HG02642 (cell line): ENCODE data around the gene OVCH1.
A peak's percentile ranks its signal among the peaks of the same experiment; 100 is the strongest.
"Not testable (repeated sequence)": the region's sequence is repeated elsewhere in the genome, so short reads cannot be mapped to it uniquely, and the experiment has no call there.

Experiments used
- ATAC-seq: cut with Tn5 transposase; IDR thresholded peaks from one replicate; pipeline ENCODE4 v1.9.1; 2021; ENCODE audit warnings: mild to moderate bottlenecking; ENCODE audit not compliant: unreplicated experiment, poor library complexity

Gene OVCH1

DNA sequence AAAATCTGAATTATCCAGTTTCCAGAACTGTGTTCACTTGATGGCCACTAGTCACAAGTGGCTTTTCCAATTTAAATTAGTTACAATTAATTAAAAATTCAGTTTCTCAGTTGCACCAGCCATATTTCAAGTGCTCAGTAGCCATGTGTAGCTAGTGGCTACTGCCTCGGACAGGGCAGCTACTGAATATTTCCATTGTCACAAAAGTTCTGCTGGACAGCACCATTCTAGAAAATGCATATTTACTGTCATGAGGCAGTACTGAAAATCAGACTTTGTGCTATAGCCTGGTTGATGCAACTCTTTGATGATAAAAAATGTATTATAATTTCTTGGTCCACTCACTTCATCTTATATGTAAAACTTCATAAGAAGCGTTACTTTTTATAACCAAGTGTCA, 11.5 kb upstream of the OVCH1 start:
- no peak for ATAC-seq

DNA sequence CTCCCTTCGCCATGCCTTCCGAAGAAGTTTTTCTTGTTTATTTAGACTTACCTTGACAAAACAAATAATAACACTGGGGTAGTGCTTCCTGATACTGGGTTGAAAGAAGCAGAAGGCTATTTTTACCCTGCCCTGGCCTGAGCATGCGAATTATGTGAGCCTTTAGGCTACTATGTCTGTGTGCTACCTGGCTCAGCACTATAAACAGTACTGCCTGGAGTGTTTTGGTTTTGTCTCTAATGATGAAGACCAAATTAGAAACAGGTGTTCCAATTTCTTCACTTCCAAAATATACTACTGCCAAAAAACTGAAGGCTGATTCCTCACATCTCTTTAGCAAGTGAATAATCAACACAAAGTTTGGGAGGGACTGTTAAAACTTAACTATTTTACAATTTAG, 7.6 kb upstream of the OVCH1 start:
- no peak for ATAC-seq

DNA sequence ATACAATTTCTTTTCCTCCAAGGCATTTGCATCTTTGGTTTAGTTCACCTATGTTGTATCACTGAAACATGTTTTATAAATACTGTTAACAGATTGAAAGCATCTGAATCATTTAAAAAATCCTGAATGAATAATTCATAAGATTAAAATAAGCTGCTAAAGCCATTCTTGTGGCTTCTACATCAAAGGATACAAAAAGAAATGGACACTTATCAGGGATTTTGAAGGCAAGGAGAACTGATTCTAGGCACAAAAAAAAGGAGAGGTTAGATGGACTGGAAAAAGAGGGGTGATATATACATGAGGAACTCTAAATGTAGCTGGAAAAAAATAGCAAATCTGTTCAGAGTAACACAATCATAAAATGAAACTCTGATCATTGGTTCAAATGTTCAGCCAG, 5.8 kb upstream of the OVCH1 start:
- no peak for ATAC-seq

DNA sequence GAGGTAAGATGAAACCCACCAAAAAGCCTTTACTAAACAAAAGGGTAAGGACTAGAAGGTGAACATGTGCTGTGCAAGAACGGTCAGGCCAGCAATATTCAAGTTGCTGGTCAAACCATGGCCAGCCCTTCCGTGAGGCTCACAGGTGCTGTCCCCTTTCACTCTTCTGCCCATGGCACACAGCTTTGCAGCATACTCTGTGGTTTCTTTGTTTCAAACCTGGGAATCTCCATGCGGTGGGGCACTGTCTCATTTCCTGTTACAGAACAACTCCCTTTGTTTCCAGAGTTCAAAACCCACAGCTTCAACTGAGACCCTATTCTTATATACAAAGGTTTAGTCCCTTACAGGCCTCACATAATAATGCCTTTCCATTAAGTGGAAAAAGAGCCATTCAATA, 1.7 kb upstream of the OVCH1 start:
- ATAC-seq = no peak

DNA sequence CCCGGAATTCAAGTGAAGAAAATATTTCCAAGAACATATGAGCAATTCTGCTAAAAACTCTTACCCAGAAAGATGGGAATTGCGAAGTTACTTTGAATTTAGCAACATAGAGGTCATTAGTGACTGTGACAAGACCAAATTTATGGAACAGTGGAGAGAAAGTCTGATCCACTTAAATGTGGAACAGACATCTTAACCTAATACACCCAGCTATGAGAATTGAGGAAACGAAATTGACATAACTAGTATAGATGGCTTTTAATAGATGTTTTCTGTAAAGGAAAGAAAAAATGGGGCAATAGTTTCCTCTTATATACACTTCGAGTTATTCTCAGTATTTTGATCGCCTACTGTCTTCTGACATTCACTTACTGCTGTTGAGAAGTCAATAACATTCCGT, 4.6 kb downstream of the OVCH1 start:
- no peak for ATAC-seq

DNA sequence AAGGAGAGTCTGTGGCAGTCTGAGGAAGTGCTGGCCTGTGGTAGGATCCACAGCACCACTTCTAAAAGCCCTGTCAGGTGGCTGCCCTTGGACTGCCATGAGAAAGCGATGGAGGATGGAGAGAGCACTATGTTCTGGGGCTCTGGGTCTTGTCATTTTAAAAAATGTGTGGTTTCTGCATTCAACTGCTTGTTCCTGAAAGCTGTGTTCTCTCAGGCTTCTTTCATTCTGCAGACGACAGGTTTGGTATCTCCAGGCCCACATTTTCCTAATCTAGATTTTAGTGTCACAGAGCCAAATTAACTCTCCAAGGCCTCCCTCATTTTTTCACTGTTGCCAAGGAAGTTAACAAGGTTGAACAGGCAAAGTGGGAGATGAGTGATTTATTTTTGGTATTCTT, 10.5 kb downstream of the OVCH1 start:
- no peak for ATAC-seq

DNA sequence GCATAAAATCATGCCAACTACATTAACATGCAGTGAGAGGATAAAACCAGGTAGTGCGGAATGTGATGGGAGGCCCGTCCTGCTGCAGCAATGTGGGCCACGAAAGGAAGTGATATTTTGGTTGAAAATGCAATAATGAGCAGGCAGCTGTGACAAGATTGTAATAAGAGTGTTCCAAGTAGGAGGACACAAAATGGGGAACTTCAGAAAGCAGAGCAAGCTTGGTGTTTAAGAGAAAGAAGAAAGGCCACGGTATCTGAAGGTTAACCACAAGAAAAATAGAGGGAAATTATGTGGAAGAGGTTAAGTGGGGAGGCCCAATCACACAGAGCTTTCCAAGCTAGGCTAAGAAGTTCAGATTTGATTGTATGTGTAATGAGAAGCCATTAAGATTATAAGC, 34.3 kb downstream of the OVCH1 start:
- no peak for ATAC-seq

DNA sequence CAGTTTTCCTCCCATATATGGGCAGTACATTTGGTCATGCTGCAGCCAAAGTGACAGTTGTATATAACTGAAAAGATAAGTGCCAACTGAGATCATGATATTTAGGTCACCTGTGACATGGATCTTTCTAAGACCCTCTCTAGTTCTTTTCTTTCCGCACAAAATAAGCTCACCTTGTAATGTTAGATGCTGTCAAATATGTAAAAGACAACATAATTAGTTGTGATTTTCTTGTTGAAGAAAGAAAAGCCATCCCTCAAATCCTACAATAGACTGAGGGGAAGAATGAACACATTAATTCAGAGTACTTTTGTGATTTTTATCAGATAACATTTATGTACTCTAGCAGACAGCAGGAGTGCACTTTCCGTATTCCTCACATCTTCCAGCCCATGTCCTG, 37.4 kb downstream of the OVCH1 start:
- ATAC-seq = no peak

DNA sequence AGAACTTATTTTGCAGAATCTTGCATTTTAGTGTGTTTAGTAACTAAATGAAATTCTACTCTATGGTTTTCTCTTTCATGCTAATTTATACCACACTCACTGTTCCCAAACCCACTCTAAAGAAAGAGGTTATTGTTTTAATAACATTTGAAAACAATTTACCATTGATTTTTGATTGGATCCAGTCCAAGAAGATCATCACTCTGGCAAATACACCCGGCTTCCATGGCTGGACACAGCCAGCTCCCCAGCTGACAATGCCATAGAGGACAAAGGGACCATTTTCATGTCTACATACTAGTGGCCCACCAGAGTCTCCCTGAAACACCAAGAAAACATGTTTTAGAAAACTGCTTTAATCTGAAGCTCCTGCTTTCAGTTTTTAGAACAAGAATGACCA, 42.4 kb downstream of the OVCH1 start:
- no peak for ATAC-seq

DNA sequence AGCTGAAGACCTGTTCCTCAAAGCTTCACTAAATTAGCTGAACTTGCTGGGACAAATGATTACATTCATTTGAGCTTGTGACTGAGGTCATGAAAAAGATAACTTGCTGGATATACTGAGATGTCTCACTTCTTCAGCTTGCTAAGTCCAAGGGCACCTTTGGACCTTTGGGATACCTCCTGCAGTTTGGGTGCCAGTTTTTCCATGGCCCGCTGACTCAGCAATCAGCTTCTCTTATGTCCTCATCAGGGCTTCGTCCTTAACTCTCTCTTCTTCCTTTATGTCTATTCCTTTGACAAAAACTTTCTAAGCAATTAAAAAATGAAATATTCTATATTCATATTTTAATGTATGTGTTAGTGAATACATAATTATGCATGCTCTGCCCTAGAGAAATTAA, 45.6 kb downstream of the OVCH1 start:
- no peak for ATAC-seq

DNA sequence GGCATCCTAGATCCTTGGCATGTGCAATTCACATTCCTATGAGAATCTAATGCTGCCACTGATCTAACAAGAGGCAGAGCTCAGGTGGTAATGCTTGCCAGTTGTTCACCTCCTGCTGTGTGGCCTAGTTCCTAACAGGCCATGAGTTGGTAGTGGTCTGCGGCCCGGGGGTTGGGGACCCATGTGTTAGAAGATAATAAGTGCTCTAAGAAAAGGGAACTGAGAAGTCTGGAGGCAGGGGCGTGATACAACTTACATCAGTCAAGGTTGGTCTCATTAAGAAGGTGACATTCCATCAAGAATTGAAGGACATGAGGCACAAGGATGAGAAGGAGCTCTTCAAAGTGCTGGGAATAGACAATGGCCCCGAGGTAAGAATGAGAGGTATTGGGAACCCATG, 49.3 kb downstream of the OVCH1 start:
- ATAC-seq = no peak

DNA sequence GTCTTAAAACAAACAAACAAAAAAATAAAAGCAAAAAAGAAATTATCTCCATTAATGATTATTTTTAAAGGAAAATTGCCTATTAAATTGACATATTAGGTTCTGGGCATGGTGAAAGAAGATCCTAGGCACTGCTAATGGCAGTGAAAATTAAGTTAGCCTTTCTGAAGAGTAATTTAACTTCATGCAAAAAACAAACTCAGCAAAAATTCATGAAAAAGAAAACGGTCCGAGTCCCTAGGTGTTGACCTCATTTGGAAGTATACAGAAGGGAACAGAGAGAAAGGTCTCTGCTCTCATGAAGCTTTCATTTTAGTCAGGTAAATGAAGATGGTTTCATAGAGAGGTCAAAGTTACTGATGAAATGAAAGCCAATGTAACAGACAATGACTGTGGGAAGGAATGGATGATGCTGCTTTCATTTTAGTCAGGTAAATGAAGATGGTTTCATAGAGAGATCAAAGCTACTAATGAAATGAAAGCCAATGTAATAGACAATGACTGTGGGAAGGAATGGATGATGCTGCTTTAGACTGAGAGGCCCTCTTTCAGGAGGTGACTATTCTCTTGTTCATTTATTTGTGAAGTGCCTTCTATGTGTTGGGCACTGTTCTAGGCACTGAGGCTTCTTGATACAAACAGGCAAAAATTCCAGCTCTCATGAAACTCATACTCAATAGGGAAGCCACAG, 50.1 kb downstream of the OVCH1 start:
- no peak for ATAC-seq

DNA sequence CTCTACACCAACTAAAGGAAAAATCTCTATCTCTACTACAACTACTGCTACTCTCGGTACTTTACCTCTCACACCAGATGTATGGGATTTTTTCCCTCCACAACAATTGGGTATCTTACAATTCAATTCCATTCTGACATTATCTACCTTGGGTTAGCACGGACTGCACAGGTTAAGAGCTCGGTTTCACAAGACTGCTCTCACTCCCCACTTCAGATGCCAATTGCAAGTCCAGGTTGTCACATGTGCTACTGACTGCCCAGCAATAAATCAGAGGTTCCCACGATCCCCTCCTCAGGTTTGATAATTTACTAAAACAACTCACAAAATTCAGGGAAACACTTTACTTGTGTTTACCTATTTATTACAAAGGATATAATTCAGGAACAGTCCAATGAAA, 58.0 kb downstream of the OVCH1 start:
- no peak for ATAC-seq

DNA sequence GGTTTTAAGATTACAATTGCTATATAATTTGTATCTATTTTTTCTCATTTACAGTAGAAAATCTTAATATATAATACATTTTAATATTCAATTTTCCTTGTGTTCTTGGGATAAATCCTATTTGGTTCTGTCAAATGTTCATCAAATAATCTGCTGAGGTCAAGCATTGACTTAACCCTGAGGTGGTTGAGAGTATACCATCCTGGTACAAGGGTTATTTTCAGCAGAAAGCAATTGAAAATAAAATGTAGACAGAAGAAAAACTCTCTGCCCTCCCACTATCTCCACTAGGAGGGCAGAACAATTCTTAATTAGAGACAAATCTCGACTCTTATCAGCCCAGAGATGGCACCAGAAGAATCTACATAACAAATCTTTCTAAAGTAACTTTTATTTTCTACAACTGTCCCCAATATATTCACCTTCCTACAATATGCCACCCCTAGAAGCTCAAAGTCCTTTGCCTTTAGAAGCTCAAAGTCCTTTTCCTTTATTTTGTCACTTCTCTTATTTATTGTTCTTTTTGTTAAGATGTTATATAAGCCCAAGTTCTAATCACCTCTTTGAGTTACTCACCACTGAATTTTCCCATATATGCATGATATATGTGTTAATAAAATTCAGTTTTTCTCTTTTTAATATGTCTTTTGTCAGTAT, 58.6 kb downstream of the OVCH1 start:
- ATAC-seq = no peak

DNA sequence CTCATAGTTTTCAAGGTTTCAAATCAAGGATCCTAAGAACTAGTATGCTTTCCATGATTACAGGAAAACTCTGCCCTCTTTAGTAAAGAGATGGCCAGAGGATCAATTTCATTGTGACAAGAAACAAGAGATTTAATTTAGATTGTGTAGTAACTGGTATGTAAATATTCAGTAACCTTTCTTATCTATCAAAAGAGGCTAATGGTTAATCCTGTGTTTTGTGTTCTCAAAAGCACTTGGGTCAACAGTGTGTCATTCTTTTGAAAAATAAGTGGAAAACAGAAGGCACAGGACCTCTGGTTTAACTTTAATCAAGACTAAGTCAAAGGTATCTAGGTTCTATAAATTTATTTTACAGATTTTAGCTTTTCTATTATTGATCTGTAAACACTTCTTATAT, 59.9 kb downstream of the OVCH1 start:
- ATAC-seq = no peak

DNA sequence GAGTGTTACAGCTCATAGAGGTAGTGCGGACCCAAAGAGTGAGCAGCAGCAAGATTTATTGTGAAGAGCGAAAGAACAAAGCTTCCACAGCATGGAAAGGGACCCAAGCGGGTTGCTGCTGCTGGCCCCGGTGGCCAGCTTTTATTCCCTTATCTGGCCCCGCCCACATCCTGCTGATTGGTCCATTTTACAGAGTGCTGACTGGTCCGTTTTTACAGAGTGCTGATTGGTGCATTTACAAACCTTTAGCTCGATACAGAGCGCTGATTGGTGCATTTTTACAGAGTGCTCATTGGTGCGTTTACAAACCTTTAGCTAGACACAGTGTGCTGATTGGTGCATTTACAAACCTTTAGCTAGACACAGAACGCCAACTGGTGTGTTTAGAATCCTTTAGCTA, 60.7 kb downstream of the OVCH1 start:
- ATAC-seq = not testable (repeated sequence)

DNA sequence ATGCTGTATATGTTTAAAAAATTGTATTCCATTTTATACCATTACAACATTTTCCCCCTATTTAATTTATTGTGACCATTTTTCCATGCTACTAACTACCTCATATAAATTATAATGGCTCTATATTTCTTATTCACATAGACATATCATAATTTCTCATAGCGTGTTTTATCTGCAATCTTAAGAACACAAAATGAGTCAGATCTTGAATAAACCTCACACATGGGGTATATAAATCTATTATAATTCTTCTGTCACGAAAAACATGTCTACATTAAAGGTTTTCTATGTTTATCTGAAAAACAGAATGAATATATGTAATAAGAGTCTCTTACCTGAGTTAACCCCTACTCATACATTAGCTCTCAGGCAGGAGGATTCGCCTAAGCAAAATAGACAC, 66.0 kb downstream of the OVCH1 start:
- no peak for ATAC-seq

DNA sequence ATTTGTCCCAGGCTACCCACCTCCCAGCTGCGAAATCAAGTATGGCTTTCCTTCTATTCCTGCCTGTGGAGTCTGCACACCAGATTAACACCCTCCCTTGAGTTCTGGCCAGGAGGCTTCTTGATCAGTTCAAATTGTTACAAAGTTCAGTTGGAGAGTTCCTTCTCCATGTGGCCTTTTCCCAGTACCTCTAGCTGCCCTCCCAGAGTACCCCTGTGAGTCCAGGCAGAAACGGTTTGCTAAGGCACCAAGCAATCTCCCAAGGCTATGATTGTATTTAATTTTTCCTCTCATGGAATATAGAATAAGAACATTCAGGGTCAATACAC, 66.8 kb downstream of the OVCH1 start:
- ATAC-seq = no peak

DNA sequence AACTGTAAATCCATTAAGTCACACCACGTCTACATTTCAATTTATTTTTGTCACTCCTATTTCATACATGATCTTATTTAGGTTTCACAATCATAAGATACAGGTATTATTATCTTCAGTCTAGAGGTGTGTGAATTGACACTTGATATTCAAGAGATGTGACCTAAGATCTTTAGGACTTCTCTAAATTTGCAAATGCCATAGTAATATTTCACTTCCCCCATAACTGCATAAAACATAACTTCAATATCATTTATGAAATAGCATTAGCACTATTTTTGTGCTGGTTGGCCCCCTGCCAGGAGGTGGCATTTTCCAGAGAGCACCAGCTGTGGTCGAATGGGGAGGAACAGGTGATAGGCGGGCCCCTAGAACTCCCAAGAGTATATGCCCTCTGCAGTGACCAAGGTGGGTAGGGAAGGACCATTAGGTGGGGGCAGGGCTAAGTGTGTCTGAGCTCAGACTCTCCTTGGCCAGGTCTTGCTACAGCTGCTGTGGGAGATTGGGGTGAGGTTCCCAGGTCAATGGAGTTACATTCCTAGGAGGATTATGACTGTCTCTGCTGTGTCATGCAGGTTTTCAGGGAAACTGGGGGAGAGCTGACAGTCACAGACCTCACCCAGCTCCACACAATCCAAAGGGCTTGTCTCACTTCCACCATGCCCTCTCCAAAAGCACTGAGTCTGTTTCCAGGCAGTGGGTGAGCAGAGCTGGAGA, 67.3 kb downstream of the OVCH1 start:
- no peak for ATAC-seq

DNA sequence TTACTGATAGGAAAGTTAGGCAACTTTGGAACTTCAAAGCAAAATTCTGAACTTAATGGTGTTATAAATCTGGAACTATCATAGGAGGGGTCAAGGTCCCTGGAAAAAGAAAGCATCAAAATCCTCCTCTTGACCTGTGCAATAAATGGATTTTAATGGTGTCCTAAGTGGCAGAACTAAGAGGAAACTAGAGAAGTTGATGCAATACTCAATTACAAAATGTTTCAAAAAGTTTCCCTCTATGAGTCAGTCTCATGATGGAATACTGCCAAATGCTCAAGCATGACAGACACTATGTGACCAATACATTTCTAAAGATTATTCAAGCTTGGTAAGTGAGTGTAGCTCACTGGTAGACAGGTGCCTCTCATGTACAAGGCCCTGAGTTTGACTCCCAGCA, 68.9 kb downstream of the OVCH1 start:
- peak; percentile 42 for ATAC-seq

DNA sequence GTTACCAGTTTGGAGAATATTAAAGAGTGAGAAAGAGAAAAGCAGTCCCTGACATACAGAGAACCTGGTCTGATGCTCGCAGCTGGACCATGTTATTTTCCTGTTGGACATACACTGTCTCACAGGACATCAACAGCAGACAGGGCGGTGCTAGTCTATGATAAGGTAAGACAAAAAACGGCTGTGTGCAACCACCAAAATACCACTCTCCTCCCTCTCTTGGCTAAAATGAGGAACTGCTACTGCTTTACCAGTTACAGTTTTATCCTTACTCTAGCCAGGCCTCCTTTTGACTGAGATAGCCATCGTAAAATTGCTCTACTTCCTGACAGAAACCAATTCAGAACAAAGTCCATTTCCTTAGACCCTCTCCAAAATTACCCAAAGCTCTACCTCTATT, 69.5 kb downstream of the OVCH1 start:
- ATAC-seq = peak; percentile 98

DNA sequence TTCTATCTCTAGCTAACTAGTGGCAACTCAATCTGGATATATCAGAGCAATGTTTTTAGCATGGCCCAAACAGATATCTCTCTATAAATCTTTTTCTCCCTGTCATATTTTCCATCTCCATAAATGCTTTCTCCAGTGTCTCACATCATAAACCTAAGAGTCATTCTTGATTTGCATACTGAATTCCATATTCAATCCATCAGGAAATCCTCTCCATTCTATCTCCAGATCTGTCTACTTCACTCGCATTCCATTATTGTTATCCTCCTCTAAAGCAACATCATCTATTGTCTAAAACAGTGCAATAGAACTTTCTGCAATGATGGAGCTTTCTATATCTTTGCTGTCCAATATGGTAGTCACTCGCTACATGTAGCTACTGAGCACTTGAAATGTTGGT, 71.0 kb downstream of the OVCH1 start:
- no peak for ATAC-seq
